HCT116 (cell line): Measurements from ENCODE around the gene CLOCK.

Experiments used
- POLR2AphosphoS5 ChIP-seq: IDR thresholded peaks from 2 replicates; pipeline ENCODE4 v1.6.1; 2011; ENCODE audit warnings: mild to moderate bottlenecking, low read depth, low read length, moderate library complexity
- SRF ChIP-seq: IDR thresholded peaks from 2 replicates; pipeline ENCODE4 v1.6.1; 2012; ENCODE audit warnings: low read depth
- TF ChIP-seq, protein P1 (sequence below): IDR thresholded peaks from 2 replicates; pipeline ENCODE4 v1.6.1; 2012

GRCh38 chr4:55385201-55385649 is 161.5 kb downstream of the CLOCK start:
- TF ChIP-seq, protein P1, sequence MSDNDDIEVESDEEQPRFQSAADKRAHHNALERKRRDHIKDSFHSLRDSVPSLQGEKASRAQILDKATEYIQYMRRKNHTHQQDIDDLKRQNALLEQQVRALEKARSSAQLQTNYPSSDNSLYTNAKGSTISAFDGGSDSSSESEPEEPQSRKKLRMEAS: no peak
- no peak for TF ChIP-seq POLR2AphosphoS5
- no peak for TF ChIP-seq SRF
